ENCODE data around the gene CAMK4.
"Not testable (repeated sequence)": the region's sequence is repeated elsewhere in the genome, so short reads cannot be mapped to it uniquely, and the experiment has no call there.

The CAMK4 gene

GRCh38 chr5:111296570-111296969, 72.4 kb downstream of the CAMK4 start:
- no peak for FAIRE-seq
- no peak for TF ChIP-seq TAF1 (IDR thresholded peaks at IDR 0.05; ENCODE audit: low read depth, low read length)
- TF ChIP-seq POU2F2 (IDR thresholded peaks at IDR 0.05; ENCODE audit: low read depth, low read length) = no peak
- no peak for TF ChIP-seq SPI1 (IDR thresholded peaks at IDR 0.05; ENCODE audit: low read depth, low read length)
- no peak for TF ChIP-seq PAX5 (IDR thresholded peaks at IDR 0.05; ENCODE audit: insufficient read depth, low read length, severe bottlenecking)
- no peak for TF ChIP-seq POLR2A (IDR thresholded peaks at IDR 0.05; ENCODE audit: low read depth, low read length)
- TF ChIP-seq POLR2AphosphoS5 (IDR thresholded peaks at IDR 0.05; ENCODE audit: low read depth, low read length) = no peak
- no peak for DNase-seq (ENCODE audit: insufficient read length, low spot score)

- DNase-seq (ENCODE audit: insufficient read length, low spot score) (no peak), FAIRE-seq (peak; percentile 77)
- no peak for TF ChIP-seq POLR2AphosphoS5 (IDR thresholded peaks at IDR 0.05; ENCODE audit: low read depth, low read length)
- TF ChIP-seq POU2F2 (IDR thresholded peaks at IDR 0.05; ENCODE audit: low read depth, low read length) = no peak
- TF ChIP-seq PAX5 (IDR thresholded peaks at IDR 0.05; ENCODE audit: insufficient read depth, low read length, severe bottlenecking) = no peak
- no peak for TF ChIP-seq SPI1 (IDR thresholded peaks at IDR 0.05; ENCODE audit: low read depth, low read length)
- no peak for TF ChIP-seq TAF1 (IDR thresholded peaks at IDR 0.05; ENCODE audit: low read depth, low read length)
- no peak for TF ChIP-seq POLR2A (IDR thresholded peaks at IDR 0.05; ENCODE audit: low read depth, low read length)
Observed at GRCh38 chr5:111299067-111299481, 74.9 kb downstream of the CAMK4 start.

- FAIRE-seq (peak; percentile 41), DNase-seq (ENCODE audit: insufficient read length, low spot score) (no peak)
- no peak for TF ChIP-seq SPI1 (IDR thresholded peaks at IDR 0.05; ENCODE audit: low read depth, low read length)
- no peak for TF ChIP-seq TAF1 (IDR thresholded peaks at IDR 0.05; ENCODE audit: low read depth, low read length)
- TF ChIP-seq PAX5 (IDR thresholded peaks at IDR 0.05; ENCODE audit: insufficient read depth, low read length, severe bottlenecking) = no peak
- no peak for TF ChIP-seq POLR2AphosphoS5 (IDR thresholded peaks at IDR 0.05; ENCODE audit: low read depth, low read length)
- TF ChIP-seq POU2F2 (IDR thresholded peaks at IDR 0.05; ENCODE audit: low read depth, low read length) = no peak
- no peak for TF ChIP-seq POLR2A (IDR thresholded peaks at IDR 0.05; ENCODE audit: low read depth, low read length)
Observed at GRCh38 chr5:111299831-111300432, 75.7 kb downstream of the CAMK4 start.

- DNase-seq (ENCODE audit: insufficient read length, low spot score) (no peak), FAIRE-seq (no peak)
- no peak for TF ChIP-seq POLR2A (IDR thresholded peaks at IDR 0.05; ENCODE audit: low read depth, low read length)
- TF ChIP-seq SPI1 (IDR thresholded peaks at IDR 0.05; ENCODE audit: low read depth, low read length) = no peak
- no peak for TF ChIP-seq POLR2AphosphoS5 (IDR thresholded peaks at IDR 0.05; ENCODE audit: low read depth, low read length)
Observed at GRCh38 chr5:111301264-111301663, 77.1 kb downstream of the CAMK4 start.

GRCh38 chr5:111302043-111302442, 77.9 kb downstream of the CAMK4 start:
- FAIRE-seq; DNase-seq (ENCODE audit: insufficient read length, low spot score): not testable (repeated sequence)

GRCh38 chr5:111308951-111309350, 84.8 kb downstream of the CAMK4 start:
- no peak for DNase-seq (ENCODE audit: insufficient read length, low spot score)
- TF ChIP-seq POLR2AphosphoS5 (IDR thresholded peaks at IDR 0.05; ENCODE audit: low read depth, low read length) (no peak), POU2F2 (IDR thresholded peaks at IDR 0.05; ENCODE audit: low read depth, low read length) (no peak)
- no peak for FAIRE-seq

GRCh38 chr5:111309384-111309783, 85.2 kb downstream of the CAMK4 start:
- FAIRE-seq (no peak), DNase-seq (ENCODE audit: insufficient read length, low spot score) (no peak)
- TF ChIP-seq PAX5 (IDR thresholded peaks at IDR 0.05; ENCODE audit: insufficient read depth, low read length, severe bottlenecking) (no peak), POLR2A (IDR thresholded peaks at IDR 0.05; ENCODE audit: low read depth, low read length) (no peak), POU2F2 (IDR thresholded peaks at IDR 0.05; ENCODE audit: low read depth, low read length) (no peak), SPI1 (IDR thresholded peaks at IDR 0.05; ENCODE audit: low read depth, low read length) (no peak), TAF1 (IDR thresholded peaks at IDR 0.05; ENCODE audit: low read depth, low read length) (no peak)

GRCh38 chr5:111310711-111311620, 86.8 kb downstream of the CAMK4 start:
- FAIRE-seq (no peak), DNase-seq (ENCODE audit: insufficient read length, low spot score) (no peak)

GRCh38 chr5:111311666-111312065, 87.5 kb downstream of the CAMK4 start:
- FAIRE-seq = no peak
- DNase-seq (ENCODE audit: insufficient read length, low spot score) = no peak
- TF ChIP-seq TAF1 (IDR thresholded peaks at IDR 0.05; ENCODE audit: low read depth, low read length) = no peak
- TF ChIP-seq POU2F2 (IDR thresholded peaks at IDR 0.05; ENCODE audit: low read depth, low read length) = no peak
- no peak for TF ChIP-seq POLR2AphosphoS5 (IDR thresholded peaks at IDR 0.05; ENCODE audit: low read depth, low read length)
- TF ChIP-seq SPI1 (IDR thresholded peaks at IDR 0.05; ENCODE audit: low read depth, low read length) = no peak
- no peak for TF ChIP-seq PAX5 (IDR thresholded peaks at IDR 0.05; ENCODE audit: insufficient read depth, low read length, severe bottlenecking)
- no peak for TF ChIP-seq POLR2A (IDR thresholded peaks at IDR 0.05; ENCODE audit: low read depth, low read length)

More at GRCh38 chr5:111310711-111311620, 86.8 kb downstream of the CAMK4 start:
- TF ChIP-seq POLR2AphosphoS5 (IDR thresholded peaks at IDR 0.05; ENCODE audit: low read depth, low read length) (no peak), POU2F2 (IDR thresholded peaks at IDR 0.05; ENCODE audit: low read depth, low read length) (no peak), TAF1 (IDR thresholded peaks at IDR 0.05; ENCODE audit: low read depth, low read length) (no peak), PAX5 (IDR thresholded peaks at IDR 0.05; ENCODE audit: insufficient read depth, low read length, severe bottlenecking) (no peak), POLR2A (IDR thresholded peaks at IDR 0.05; ENCODE audit: low read depth, low read length) (no peak), SPI1 (IDR thresholded peaks at IDR 0.05; ENCODE audit: low read depth, low read length) (no peak)

All from GM12891 (cell line).